ENCODE measurements around the gene LAMC2. TPM values are rescaled to one million over a fixed set of nuclear protein-coding genes. Genes with fewer than 3 reads are reported as not detected.
"Not testable (repeated sequence)": the region's sequence is repeated elsewhere in the genome, so short reads cannot be mapped to it uniquely, and the experiment has no call there.

The LAMC2 gene
- total RNA-seq, 1 donor from 2014 or later: not detected

GRCh38 chr1:183236158-183236725 lies 50.2 kb downstream of the LAMC2 start:
- intact Hi-C loops (cut with micrococcal nuclease): no loop called here

GRCh38 chr1:183237046-183237445 lies 51.0 kb downstream of the LAMC2 start:
- intact Hi-C loops (cut with micrococcal nuclease): no loop called here

GRCh38 chr1:183238071-183238470 lies 52.0 kb downstream of the LAMC2 start:
- intact Hi-C loops (cut with micrococcal nuclease): no loop called here

- intact Hi-C loops (cut with micrococcal nuclease): no loop called here
These were observed 53.2 kb downstream of the LAMC2 start for GRCh38 chr1:183239220-183239742.

GRCh38 chr1:183239793-183240525 lies 53.9 kb downstream of the LAMC2 start:
- intact Hi-C loops (cut with micrococcal nuclease): no loop called here

- intact Hi-C loops (cut with micrococcal nuclease): no loop called here
These were observed 54.4 kb downstream of the LAMC2 start for GRCh38 chr1:183240526-183240825.

GRCh38 chr1:183240853-183241252 lies 54.8 kb downstream of the LAMC2 start:
- intact Hi-C loops (cut with micrococcal nuclease): not testable (repeated sequence)

GRCh38 chr1:183241471-183241870 lies 55.4 kb downstream of the LAMC2 start:
- intact Hi-C loops (cut with micrococcal nuclease): no loop called here

GRCh38 chr1:183242556-183242955 lies 56.5 kb downstream of the LAMC2 start:
- intact Hi-C loops (cut with micrococcal nuclease): no loop called here

GRCh38 chr1:183243161-183244050 lies 57.3 kb downstream of the LAMC2 start:
- intact Hi-C loops (cut with micrococcal nuclease): no loop called here

GRCh38 chr1:183244466-183244865 lies 58.4 kb downstream of the LAMC2 start:
- intact Hi-C loops (cut with micrococcal nuclease): no loop called here

GRCh38 chr1:183245357-183245756 lies 59.3 kb downstream of the LAMC2 start:
- intact Hi-C loops (cut with micrococcal nuclease): no loop called here

- intact Hi-C loops (cut with micrococcal nuclease): no loop called here
These were observed 60.4 kb downstream of the LAMC2 start for GRCh38 chr1:183246436-183246835.

GRCh38 chr1:183247066-183247465 lies 61.0 kb downstream of the LAMC2 start:
- intact Hi-C loops (cut with micrococcal nuclease): no loop called here

GRCh38 chr1:183247484-183247883 lies 61.4 kb downstream of the LAMC2 start:
- intact Hi-C loops (cut with micrococcal nuclease): no loop called here

- intact Hi-C loops (cut with micrococcal nuclease): no loop called here
These were observed 61.9 kb downstream of the LAMC2 start for GRCh38 chr1:183247931-183248330.

- intact Hi-C loops (cut with micrococcal nuclease): no loop called here
These were observed 63.1 kb downstream of the LAMC2 start for GRCh38 chr1:183248989-183249691.

- intact Hi-C loops (cut with micrococcal nuclease): no loop called here
These were observed 63.9 kb downstream of the LAMC2 start for GRCh38 chr1:183249941-183250452.

- intact Hi-C loops (cut with micrococcal nuclease): no loop called here
These were observed 65.3 kb downstream of the LAMC2 start for GRCh38 chr1:183251101-183251958.

- intact Hi-C loops (cut with micrococcal nuclease): no loop called here
These were observed 65.9 kb downstream of the LAMC2 start for GRCh38 chr1:183251959-183252450.
